GM20000 (cell line): Measurements from ENCODE around the gene ZNF74.

Experiments used
- DNase-seq: peaks from one replicate; pipeline ENCODE4 v3.0.0; 2012; ENCODE audit warnings: low spot score
- TF ChIP-seq, protein P1 (sequence below): IDR thresholded peaks from 2 replicates; pipeline ENCODE4 v1.5.1; 2012; ENCODE audit warnings: mild to moderate bottlenecking, control low read depth; ENCODE audit errors: extremely low read depth, missing control alignments

Gene ZNF74

DNA sequence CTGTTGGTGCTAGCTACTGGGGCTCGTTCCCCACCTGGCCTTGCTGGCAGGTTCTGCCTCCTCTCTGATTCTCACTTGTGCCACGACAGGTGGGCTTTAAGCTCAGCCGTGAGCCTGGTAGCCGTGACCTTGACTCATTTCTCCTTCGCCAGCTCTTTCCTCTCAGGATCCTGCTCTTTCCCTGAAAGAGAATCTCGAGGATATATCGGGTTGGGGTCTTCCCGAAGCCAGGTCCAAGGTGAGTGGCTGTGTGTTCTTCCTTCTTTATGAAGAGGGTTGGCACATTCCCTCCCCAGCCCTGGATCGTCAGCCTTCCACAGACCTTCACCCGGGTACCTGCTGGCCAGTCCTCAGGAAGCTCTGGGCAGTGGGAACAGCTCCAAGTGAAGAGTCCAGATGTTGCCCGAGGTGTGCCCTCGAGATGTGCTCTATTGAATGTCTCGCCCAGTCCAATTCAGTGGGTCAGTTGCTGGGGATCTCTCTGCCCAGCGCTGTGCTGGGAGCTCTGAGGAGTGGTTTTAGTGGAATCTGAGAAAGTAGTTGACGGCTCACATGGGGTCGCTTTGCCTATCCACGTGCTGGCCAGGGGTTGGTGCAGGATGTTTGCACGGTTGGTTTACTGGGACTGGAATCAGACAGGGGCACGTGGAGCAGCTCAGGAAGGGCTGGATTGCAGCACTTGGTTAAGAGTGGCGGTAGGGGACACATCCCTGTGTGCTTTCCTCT, 1.4 kb downstream of the ZNF74 start:
- TF ChIP-seq, protein P1, sequence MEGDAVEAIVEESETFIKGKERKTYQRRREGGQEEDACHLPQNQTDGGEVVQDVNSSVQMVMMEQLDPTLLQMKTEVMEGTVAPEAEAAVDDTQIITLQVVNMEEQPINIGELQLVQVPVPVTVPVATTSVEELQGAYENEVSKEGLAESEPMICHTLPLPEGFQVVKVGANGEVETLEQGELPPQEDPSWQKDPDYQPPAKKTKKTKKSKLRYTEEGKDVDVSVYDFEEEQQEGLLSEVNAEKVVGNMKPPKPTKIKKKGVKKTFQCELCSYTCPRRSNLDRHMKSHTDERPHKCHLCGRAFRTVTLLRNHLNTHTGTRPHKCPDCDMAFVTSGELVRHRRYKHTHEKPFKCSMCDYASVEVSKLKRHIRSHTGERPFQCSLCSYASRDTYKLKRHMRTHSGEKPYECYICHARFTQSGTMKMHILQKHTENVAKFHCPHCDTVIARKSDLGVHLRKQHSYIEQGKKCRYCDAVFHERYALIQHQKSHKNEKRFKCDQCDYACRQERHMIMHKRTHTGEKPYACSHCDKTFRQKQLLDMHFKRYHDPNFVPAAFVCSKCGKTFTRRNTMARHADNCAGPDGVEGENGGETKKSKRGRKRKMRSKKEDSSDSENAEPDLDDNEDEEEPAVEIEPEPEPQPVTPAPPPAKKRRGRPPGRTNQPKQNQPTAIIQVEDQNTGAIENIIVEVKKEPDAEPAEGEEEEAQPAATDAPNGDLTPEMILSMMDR: no peak

DNA sequence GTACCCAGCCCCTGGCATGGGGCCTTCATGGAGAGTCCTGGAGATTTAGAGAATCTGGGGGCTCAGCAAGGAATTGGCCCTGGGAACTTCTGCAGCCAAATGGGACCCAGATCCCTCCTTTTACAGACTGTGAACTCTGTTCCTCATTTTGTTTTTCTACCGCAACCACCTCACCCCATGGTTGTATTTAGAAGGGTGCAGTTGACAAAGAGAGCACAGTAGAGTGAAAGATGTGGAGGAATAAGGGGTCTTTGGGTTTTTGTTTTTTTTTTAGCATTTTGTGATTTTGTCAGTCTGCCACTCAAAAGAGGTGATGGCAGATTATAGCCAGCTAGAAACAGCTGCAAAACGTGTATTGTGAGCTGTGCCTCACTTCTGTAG, 1.9 kb downstream of the ZNF74 start:
- DNase-seq: no peak

More for the DNA sequence above, 1.4 kb downstream of the ZNF74 start:
- DNase-seq: no peak

DNA sequence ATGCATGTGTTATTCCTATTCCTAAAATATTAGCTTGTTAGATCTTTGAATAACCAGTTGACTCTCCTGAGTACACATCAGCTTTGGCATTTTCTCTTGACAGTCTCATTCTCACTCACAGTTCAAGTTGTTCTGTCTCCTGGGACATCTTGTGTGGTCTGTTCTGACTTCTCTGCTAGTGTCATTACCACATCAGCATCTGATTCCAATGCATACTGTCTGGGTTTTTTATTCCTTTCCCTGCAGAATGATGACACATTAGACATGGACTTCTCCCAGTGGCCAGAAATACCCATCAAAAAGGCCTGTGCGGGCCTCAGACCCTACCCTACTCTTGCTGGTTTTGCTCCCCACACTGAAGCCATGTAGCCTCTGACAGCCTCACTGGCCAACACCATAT, 2.7 kb downstream of the ZNF74 start:
- TF ChIP-seq, protein P1: no peak
- no peak for DNase-seq

More for the DNA sequence above, 1.9 kb downstream of the ZNF74 start:
- TF ChIP-seq, protein P1: no peak

DNA sequence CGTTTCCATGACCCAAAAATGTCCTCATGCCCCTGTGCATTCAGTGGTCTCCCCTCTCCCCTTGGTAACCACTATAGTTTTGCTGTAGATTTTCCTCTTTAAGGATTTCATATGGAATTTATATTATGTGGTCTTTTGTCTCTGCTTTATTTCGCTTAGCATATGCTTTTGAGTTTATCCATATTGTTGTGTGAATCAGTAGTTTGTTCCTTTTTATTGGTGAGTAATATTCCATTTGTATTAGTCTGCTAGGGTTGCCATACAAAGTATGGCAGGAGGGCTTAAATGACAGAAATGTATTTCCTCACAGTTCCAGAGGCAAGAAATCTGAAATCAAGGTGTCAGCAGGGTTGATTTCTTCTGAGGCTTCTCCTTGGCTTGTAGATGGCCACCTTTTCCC, 3.5 kb downstream of the ZNF74 start:
- TF ChIP-seq, protein P1: no peak
- no peak for DNase-seq

DNA sequence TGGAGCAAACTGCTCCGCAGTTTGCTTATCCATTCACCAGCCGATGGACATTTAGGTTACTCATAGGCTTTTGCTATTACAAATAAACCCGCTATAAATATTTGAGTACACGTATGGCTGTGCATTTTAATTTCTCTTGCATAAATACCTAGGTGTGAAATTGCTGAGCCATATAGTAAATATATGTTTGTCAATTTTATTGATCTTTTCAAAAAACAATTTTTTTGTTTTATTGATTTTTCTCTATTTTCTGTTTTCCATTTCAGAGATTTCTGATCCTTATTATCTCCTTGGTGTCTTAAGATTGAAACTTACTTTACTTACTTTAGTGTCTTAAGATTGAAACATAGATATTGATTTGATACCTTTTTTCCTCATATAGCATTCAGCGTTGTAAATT, 4.5 kb downstream of the ZNF74 start:
- TF ChIP-seq, protein P1: no peak
- DNase-seq: no peak

DNA sequence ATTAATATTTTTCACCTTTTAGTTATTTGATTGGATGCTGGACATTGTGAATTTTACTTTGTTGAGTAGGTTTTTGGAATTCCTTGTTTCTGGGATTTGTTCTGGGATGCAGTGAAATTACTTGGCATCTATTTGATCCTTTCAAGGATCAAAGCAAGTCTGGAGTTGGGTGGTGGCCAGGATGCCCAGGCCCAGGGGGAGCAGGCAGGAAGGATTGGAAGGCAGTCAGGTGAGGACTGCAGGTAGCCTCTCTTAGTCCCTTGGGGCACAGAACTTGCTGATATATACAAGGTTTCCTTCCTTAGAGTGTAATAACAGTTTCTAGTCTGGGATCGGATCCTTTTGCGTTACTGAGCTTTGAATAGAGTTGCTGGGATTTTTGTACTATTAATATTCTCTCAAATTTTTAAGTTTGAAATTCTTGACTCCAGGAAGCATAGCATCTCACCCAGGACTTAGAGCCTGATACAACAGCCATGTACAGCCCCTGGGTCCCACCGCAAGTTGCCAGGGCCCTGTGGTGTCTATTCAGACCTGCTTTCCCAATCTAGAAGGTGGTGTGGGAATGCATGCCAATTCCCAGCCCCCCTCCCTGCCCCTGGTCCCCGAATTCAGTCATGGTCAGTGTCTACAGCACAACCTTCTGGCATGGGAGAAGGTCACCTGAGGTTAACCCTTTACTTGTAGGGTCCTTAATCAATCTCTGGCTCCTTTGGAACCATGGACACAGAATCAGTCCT, 6.1 kb downstream of the ZNF74 start:
- TF ChIP-seq, protein P1: no peak
- no peak for DNase-seq

DNA sequence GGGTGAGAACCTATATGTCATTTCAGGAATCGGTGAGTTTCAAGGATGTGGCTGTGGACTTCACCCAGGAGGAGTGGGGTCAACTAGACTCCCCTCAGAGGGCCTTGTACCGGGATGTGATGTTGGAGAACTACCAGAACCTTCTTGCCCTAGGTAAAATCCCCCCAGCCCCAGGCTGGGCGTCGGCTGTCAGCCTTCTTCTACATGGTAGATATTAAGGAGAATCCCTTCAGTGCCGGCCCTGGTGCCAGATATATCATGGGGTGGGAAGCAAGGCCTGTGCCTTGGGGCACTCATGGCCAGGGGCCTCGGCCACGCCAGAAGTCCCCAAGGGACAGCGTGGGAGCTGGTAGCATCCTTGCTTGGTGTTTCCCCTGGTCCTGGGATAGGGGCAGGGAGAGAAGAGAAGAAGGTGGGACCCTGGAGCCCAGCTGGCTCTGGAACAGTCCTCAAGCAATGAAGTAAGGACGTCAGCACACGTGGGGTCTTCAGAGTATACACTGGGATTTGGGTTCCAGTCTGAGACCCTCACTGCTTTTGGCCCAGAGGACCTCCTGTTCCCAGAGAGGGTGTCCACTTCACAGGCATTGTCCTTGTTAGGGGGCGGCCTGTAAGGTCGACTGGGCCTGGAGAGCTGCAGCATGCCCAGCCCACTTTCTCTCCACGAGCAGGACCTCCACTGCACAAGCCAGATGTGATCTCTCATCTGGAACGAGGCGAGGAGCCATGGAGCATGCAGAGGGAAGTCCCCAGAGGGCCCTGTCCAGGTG, 6.8 kb downstream of the ZNF74 start:
- no peak for DNase-seq
- TF ChIP-seq, protein P1: no peak
